Effector memory CD4-positive, alpha-beta T cell (primary cell): ENCODE measurements around the gene TPST1.
"Not testable (repeated sequence)": the region's sequence is repeated elsewhere in the genome, so short reads cannot be mapped to it uniquely, and the experiment has no call there.

Experiments
- DNase-seq, 3 donors: peaks; one replicate each; pipeline ENCODE4 v3.0.0-alpha.2; 2020
- H3K27ac ChIP-seq: 2 replicates; pipeline ENCODE4 v1.7.0; 2013; ENCODE audit warnings: mild to moderate bottlenecking, low read length, moderate library complexity; ENCODE audit not compliant: insufficient read depth, poor library complexity, severe bottlenecking
- H3K27me3 ChIP-seq: replicated peaks from 2 replicates; pipeline ENCODE4 v1.7.0; 2013; ENCODE audit warnings: mild to moderate bottlenecking, low read length; ENCODE audit not compliant: insufficient read depth, control insufficient read depth, poor library complexity, severe bottlenecking
- H3K36me3 ChIP-seq: 2 replicates; pipeline ENCODE4 v1.7.0; 2013; ENCODE audit warnings: mild to moderate bottlenecking, low read length, moderate library complexity; ENCODE audit not compliant: control insufficient read depth, insufficient read depth
- H3K4me1 ChIP-seq: 2 replicates; pipeline ENCODE4 v1.7.0; 2013; ENCODE audit warnings: low read length, mild to moderate bottlenecking; ENCODE audit not compliant: control insufficient read depth, insufficient read depth, poor library complexity, severe bottlenecking
- H3K4me3 ChIP-seq: 2 replicates; pipeline ENCODE4 v1.7.0; 2013; ENCODE audit warnings: low read length, low read depth, mild to moderate bottlenecking; ENCODE audit not compliant: insufficient read depth, poor library complexity, severe bottlenecking
- H3K9me3 ChIP-seq: 2 replicates; pipeline ENCODE4 v1.7.0; 2013; ENCODE audit warnings: mild to moderate bottlenecking, low read length, moderate library complexity; ENCODE audit not compliant: control insufficient read depth

The TPST1 gene

GRCh38 chr7:66385191-66385905 lies 180.2 kb downstream of the TPST1 start:
- not testable (repeated sequence) for H3K4me3 ChIP-seq, H3K4me1 ChIP-seq, H3K36me3 ChIP-seq, H3K27me3 ChIP-seq, H3K9me3 ChIP-seq, DNase-seq, H3K27ac ChIP-seq

GRCh38 chr7:66395128-66395571 lies 190.0 kb downstream of the TPST1 start:
- H3K4me1 ChIP-seq, DNase-seq, H3K4me3 ChIP-seq, H3K9me3 ChIP-seq, H3K36me3 ChIP-seq, H3K27ac ChIP-seq, H3K27me3 ChIP-seq: not testable (repeated sequence)

- not testable (repeated sequence) for H3K36me3 ChIP-seq
Measured at GRCh38 chr7:66396052-66396451, 190.9 kb downstream of the TPST1 start.

GRCh38 chr7:66398841-66399240 lies 193.7 kb downstream of the TPST1 start:
- DNase-seq, H3K9me3 ChIP-seq, H3K27ac ChIP-seq, H3K4me1 ChIP-seq, H3K27me3 ChIP-seq, H3K4me3 ChIP-seq, H3K36me3 ChIP-seq: not testable (repeated sequence)

More at GRCh38 chr7:66396052-66396451, 190.9 kb downstream of the TPST1 start:
- not testable (repeated sequence) for H3K9me3 ChIP-seq, H3K4me3 ChIP-seq, H3K27ac ChIP-seq, H3K4me1 ChIP-seq, DNase-seq, H3K27me3 ChIP-seq

GRCh38 chr7:66399566-66399965 lies 194.4 kb downstream of the TPST1 start:
- H3K27me3 ChIP-seq, result no peaks in the 10 kb centered on the region
- H3K9me3 ChIP-seq, result no peaks in the 10 kb centered on the region
- H3K4me1 ChIP-seq, result no peaks in the 10 kb centered on the region
- H3K27ac ChIP-seq, result no peak overlapping the region
- no peaks in the 10 kb centered on the region for H3K36me3 ChIP-seq
- DNase-seq, result no peak
- no peak overlapping the region for H3K4me3 ChIP-seq

- Histone ChIP-seq H3K4me1 (no peaks in the 10 kb centered on the region), H3K9me3 (no peaks in the 10 kb centered on the region), H3K27ac (no peak overlapping the region), H3K27me3 (no peaks in the 10 kb centered on the region), H3K4me3 (no peak overlapping the region), H3K36me3 (no peaks in the 10 kb centered on the region)
- no peak for DNase-seq
Measured at GRCh38 chr7:66400400-66400799, 195.3 kb downstream of the TPST1 start.

- H3K27me3 ChIP-seq, H3K27ac ChIP-seq, H3K36me3 ChIP-seq, DNase-seq, H3K4me3 ChIP-seq, H3K4me1 ChIP-seq, H3K9me3 ChIP-seq: not testable (repeated sequence)
Measured at GRCh38 chr7:66401126-66401525, 196.0 kb downstream of the TPST1 start.

- not testable (repeated sequence) for H3K4me3 ChIP-seq, H3K4me1 ChIP-seq, H3K36me3 ChIP-seq, DNase-seq, H3K27me3 ChIP-seq, H3K9me3 ChIP-seq, H3K27ac ChIP-seq
Measured at GRCh38 chr7:66401932-66402331, 196.8 kb downstream of the TPST1 start.

- DNase-seq, result no peak
- no peaks in the 10 kb centered on the region for H3K36me3 ChIP-seq
- no peak overlapping the region for H3K27ac ChIP-seq
- H3K4me3 ChIP-seq, result no peak overlapping the region
- no peaks in the 10 kb centered on the region for H3K4me1 ChIP-seq
- H3K9me3 ChIP-seq, result no peaks in the 10 kb centered on the region
- H3K27me3 ChIP-seq, result no peaks in the 10 kb centered on the region
Measured at GRCh38 chr7:66403564-66403963, 198.4 kb downstream of the TPST1 start.

- H3K27ac ChIP-seq, result no peak overlapping the region
- no peaks in the 10 kb centered on the region for H3K36me3 ChIP-seq
- no peak overlapping the region for H3K4me3 ChIP-seq
- no peaks in the 10 kb centered on the region for H3K9me3 ChIP-seq
- no peak for DNase-seq
- no peaks in the 10 kb centered on the region for H3K27me3 ChIP-seq
- H3K4me1 ChIP-seq, result peaks cover 10% of the 10 kb centered on the region
Measured at GRCh38 chr7:66409493-66409892, 204.4 kb downstream of the TPST1 start.
